ENCODE measurements around the gene KY. TPM values are rescaled to one million over a fixed set of nuclear protein-coding genes. Genes with fewer than 3 reads are reported as not detected.
A peak's percentile ranks its signal among the peaks of the same experiment; 100 is the strongest.

Gene KY
- total and polyA plus RNA-seq, 9 donors, result 0.34 to 5.2 (median 0.87) TPM

- Histone ChIP-seq H3K4me1 (ENCODE audit: insufficient read depth) (no peaks in the 10 kb centered on the region), H3K36me3 (no peaks in the 10 kb centered on the region), H3K27ac (no peak overlapping the region), H3K4me3 (no peak overlapping the region), H3K9me3 (no peaks in the 10 kb centered on the region), H3K27me3 (no peaks in the 10 kb centered on the region)
- DNase-seq, result no peak
- intact Hi-C loops (cut with DNase I), result no loop called here
- WGBS, 3 donors, result 95 to 100% (median 96%) methylated on average over 1 of the region's 1 CpG
- TF ChIP-seq POLR2A (IDR thresholded peaks at IDR 0.05) (no peak), CTCF (IDR thresholded peaks at IDR 0.05) (no peak), EP300 (IDR thresholded peaks at IDR 0.05) (no peak)
These were observed 4.7 kb downstream of the KY start for GRCh38 chr3:134646086-134646485.

- DNase-seq, result no peak
- no peaks in the 10 kb centered on the region for H3K9me3 ChIP-seq
- intact Hi-C loops (cut with DNase I), result no loop called here
- H3K27ac ChIP-seq, result no peak overlapping the region
- no peak overlapping the region for H3K4me3 ChIP-seq
- H3K27me3 ChIP-seq, result no peaks in the 10 kb centered on the region
- no peaks in the 10 kb centered on the region for H3K36me3 ChIP-seq
- WGBS, 3 donors, result 87 to 88% (median 88%) methylated on average over 5 of the region's 5 CpGs
- no peaks in the 10 kb centered on the region for H3K4me1 ChIP-seq (ENCODE audit: insufficient read depth)
- TF ChIP-seq POLR2A (IDR thresholded peaks at IDR 0.05), result no peak
- no peak for TF ChIP-seq EP300 (IDR thresholded peaks at IDR 0.05)
- TF ChIP-seq CTCF (IDR thresholded peaks at IDR 0.05), result no peak
These were observed 5.3 kb downstream of the KY start for GRCh38 chr3:134645515-134645914.

GRCh38 chr3:134644731-134645514, 5.9 kb downstream of the KY start:
- Histone ChIP-seq H3K36me3 (no peaks in the 10 kb centered on the region), H3K4me1 (ENCODE audit: insufficient read depth) (no peaks in the 10 kb centered on the region), H3K27ac (no peak overlapping the region), H3K9me3 (no peaks in the 10 kb centered on the region), H3K4me3 (no peak overlapping the region), H3K27me3 (no peaks in the 10 kb centered on the region)
- intact Hi-C loops (cut with DNase I), result no loop called here
- TF ChIP-seq CTCF (IDR thresholded peaks at IDR 0.05) (no peak), EP300 (IDR thresholded peaks at IDR 0.05) (no peak), POLR2A (IDR thresholded peaks at IDR 0.05) (no peak)
- WGBS, 3 donors, result 61 to 74% (median 62%) methylated on average over 11 of the region's 11 CpGs
- DNase-seq, result no peak

- peak in 1 of 5 donors; percentile 12 for DNase-seq
- Histone ChIP-seq H3K4me3 (no peak overlapping the region), H3K27ac (no peak overlapping the region), H3K4me1 (ENCODE audit: insufficient read depth) (no peaks in the 10 kb centered on the region), H3K27me3 (no peaks in the 10 kb centered on the region), H3K9me3 (no peaks in the 10 kb centered on the region), H3K36me3 (no peaks in the 10 kb centered on the region)
- TF ChIP-seq POLR2A (IDR thresholded peaks at IDR 0.05), result no peak
- no peak for TF ChIP-seq CTCF (IDR thresholded peaks at IDR 0.05)
- no peak for TF ChIP-seq EP300 (IDR thresholded peaks at IDR 0.05)
- intact Hi-C loops (cut with DNase I), result no loop called here
- 89 to 93% (median 92%) methylated on average over 8 of the region's 8 CpGs for WGBS, 3 donors
These were observed 7.6 kb downstream of the KY start for GRCh38 chr3:134643150-134643675.
